Hematopoietic multipotent progenitor cell treated with erythropoietin and hydrocortisone succinate and interleukin-3 and kit ligand, for 8 days (in vitro differentiated cells): ENCODE measurements around the gene PHACTR4.
"Not testable (repeated sequence)": the region's sequence is repeated elsewhere in the genome, so short reads cannot be mapped to it uniquely, and the experiment has no call there.

Source experiments
- DNase-seq: peaks from one replicate; pipeline ENCODE4 v3.0.0-alpha.2; 2015

Gene PHACTR4

GRCh38 chr1:28437924-28438699 is 68.6 kb downstream of the PHACTR4 start:
- peak; percentile 92 for DNase-seq

DNA sequence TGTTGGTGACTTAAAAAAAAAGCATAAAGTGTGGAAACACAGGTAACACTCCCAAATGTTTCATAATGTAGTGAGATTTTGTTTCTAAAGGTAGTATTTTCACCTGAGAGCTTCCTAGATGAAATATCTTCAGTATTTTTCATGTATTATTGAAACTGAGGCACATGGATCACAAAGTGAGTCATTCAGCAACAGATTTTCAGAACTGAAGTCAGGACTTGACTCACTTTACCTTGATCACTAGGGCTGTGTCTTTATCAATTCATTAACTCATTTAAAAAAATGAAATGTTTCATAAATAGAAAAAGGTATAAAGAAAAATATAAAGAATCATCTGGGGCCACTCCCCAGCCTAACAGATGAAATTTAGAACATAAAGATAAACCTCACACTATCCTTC is 69.8 kb downstream of the PHACTR4 start:
- DNase-seq: no peak

DNA sequence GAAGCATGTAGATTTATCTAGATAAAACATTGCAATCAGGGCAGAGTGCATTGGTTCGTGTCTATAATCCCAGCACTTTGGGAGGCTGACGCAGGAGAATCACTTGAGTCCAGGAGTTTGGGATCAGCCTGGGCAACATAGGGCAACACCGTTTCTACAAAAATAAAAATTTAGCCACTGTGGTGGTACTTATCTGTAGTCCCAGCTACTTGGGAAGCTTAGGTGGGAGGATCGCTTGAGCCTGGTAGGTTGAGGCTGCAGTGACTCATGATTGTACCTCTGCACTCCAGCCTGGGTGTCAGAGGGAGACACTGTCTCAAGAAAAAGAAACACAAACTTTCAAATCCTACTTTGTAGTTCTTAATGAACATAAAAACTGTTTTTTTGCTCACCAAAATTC is 72.1 kb downstream of the PHACTR4 start:
- DNase-seq: peak; percentile 46

DNA sequence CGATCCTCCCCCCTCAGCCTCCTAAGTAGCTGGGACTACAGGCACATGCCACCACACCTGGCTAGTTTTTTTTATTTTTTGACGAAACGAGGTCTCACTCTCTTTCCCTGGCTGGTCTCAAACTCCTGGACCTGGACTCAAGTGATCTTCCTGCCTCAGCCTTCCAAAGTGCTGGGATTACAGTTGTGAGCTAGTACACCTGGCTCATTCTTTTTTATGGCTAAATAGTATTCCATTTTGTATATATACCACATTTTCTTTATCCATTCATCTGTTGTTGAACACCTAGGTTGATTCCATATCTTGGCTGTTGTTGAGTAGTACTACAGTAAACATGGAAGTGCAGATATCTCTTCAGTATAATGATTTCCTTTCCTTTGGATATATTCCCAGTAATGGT is 74.0 kb downstream of the PHACTR4 start:
- no peak for DNase-seq

GRCh38 chr1:28447679-28448078 is 78.1 kb downstream of the PHACTR4 start:
- no peak for DNase-seq

- DNase-seq: not testable (repeated sequence)
Observed at GRCh38 chr1:28448094-28448611, 78.6 kb downstream of the PHACTR4 start.

DNA sequence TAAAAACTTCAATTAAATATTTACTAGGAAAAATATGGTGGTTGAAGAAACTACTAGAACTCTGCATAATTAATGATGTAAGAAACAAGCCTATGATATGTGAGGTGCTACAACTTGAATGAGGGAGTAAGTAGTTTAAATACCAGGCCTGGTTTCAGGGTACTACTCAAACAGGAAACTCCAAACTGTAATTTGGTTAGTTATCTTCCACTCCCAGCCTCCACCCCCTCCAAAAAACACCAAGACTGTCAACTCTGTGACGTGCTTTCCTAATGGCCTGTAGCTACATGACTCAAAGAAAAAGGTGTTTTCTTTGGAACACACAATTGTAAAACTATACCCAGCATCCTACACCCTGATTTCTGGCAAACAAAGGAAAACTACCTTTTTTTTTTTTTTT is 80.4 kb downstream of the PHACTR4 start:
- DNase-seq: peak; percentile 90

DNA sequence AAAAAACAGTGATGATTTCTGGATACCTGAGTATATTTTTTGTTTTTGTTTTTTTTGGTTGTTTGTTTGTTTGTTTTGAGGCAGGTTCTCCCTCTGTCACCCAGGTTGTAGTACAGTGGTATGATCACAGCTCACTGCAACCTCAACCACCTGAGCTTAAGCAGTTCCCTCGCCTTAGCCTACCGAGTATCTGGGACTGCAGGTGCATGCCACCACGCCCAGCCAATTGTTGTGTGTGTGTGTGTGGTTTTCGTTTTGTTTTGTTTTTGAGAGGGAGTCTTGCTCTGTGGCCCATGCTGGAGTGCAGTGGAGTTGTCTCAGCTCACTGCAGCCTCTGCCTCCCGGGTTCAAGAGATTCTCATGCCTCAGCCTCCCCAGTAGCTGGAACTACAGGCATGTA is 81.0 kb downstream of the PHACTR4 start:
- no peak for DNase-seq

GRCh38 chr1:28451011-28451410 is 81.5 kb downstream of the PHACTR4 start:
- no peak for DNase-seq

- DNase-seq: peak; percentile 43
Observed at GRCh38 chr1:28456078-28456477, 86.5 kb downstream of the PHACTR4 start.

DNA sequence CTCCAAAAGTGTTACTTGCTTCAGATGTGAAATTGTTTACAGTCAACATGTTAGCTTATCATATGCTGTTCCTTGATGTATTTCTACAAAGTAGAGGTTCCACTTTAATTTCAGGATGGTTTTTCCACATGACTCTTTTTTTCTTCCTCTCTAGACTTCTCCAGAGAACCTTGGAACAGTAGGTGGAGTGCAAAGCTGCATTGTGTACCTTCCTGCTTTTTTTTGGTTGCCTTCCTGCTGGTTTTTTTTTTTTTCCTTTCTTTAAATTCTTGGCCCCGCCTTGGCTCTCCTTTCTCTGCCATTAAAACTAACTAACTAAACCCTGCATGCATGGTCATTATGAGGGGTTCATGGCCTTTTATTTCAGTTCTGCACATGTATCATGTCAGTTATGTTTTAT is 88.1 kb downstream of the PHACTR4 start:
- no peak for DNase-seq

DNA sequence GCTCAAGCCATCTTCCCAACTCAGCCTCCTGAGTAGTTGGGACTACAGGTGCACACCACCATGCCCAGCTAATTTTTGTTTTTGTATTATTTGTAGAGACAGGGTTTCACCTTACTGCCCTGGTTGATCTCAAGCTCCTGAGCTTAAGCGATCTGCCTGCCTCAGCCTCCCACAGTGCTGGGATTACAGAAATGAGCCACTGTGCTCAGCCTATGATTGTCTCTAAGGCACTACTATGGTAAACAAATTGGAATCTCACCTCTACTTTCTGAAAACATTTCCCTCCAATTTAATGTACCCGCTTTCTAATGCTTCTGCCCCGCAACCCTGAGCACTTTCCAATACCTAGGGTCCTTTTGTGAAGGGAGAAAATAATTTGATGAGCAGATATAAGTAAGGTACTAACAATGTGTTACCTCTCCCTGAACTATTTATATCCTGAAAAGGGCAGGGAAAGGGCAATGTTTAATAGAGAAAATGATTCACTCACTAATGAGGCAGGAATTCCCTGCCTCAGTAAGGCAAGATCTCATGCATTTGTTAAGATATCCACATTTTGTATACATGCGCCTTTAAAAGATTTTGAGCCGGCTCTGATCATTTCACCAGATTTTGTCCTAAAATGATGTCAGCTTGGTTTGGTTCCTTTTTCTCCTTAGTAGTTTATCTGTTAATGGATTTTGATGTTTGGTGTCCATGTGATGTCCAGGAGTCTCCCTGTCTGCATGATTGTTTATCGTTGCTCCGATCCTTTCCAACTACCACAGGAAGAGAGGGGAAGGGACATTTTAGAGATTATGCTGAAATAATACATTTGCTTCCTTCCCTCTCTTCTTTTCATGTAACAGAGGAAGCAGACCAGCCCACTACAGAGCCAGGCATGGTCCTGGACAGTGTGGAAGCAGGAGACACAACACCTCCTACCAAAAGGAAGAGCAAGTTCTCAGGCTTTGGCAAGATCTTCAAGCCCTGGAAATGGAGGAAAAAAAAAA is 89.0 kb downstream of the PHACTR4 start:
- DNase-seq: no peak

- DNase-seq: no peak
Observed at GRCh38 chr1:28466226-28466778, 96.8 kb downstream of the PHACTR4 start.

DNA sequence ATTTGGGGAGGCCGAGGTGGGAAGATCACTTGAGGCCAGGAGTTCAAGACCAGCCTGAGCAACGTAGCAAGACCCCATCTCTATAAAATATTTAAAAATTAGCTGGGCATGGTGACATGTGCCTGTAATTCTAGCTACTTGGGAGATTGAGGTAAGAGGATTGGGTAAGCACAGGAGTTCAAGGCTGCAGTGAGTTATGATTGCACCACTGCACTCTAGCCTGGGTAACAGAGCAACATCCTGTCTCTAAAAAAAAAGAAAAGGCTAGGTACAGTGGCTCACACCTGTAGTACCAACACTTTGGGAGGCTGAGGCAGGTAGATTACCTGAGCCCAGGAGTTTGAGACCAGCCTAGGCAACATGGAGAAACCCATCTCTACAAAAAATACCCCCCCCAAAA is 100.6 kb downstream of the PHACTR4 start:
- DNase-seq: no peak

GRCh38 chr1:28479497-28479896 is 110.0 kb downstream of the PHACTR4 start:
- not testable (repeated sequence) for DNase-seq

DNA sequence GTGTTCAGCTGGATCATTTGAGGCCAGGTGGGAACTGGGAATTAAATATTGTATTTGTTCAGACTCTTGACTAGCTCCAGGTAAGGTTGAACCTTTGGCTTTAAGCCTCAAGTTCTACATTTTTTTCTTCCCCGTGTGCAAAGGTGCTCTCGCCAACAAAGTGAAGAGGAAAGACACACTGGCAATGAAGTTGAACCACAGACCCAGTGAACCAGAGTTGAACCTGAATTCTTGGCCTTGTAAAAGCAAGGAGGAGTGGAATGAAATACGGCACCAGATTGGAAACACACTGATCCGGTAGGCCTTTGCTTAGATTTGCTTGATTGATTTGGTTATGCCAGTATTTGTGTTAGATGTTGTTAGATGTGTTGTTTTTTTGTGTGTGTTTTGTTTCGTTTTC is 110.8 kb downstream of the PHACTR4 start:
- DNase-seq: no peak

DNA sequence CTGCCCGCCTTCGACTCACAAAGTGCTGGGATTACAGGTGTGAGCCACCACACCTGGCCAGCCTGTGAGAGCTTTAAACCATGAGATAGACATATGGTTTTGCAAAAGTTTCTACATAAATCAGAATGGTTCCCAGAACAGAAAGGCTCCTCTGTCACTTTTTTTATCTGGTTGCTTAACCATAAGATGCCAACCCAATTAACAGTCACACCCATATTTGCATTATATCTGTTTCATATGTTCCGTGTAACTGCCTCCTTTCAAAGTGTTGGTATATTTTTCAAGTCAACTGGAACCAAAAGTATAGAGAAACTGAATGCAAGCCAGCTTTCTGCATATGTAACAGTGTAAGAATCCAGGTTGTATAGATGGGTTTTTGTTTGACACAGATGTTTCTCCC is 112.6 kb downstream of the PHACTR4 start:
- no peak for DNase-seq

DNA sequence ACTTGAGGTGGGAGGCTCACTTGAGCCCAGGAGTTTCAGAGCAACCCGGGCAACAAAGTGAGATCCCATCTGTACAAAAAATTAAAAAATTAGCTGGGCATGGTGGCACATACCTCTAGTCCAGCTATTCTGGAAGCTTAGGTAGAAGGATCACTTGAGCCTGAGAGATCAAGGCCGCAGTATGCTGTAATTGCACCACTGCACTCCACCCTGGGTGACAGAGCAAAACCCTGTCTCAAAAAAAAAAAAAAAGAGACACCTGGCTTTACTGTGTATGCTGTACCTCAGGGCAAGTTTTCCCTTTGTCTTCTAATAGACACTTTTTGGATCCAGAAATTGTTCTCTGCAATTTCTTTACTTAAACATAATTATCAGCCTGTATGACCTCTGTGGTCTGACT is 113.2 kb downstream of the PHACTR4 start:
- no peak for DNase-seq

DNA sequence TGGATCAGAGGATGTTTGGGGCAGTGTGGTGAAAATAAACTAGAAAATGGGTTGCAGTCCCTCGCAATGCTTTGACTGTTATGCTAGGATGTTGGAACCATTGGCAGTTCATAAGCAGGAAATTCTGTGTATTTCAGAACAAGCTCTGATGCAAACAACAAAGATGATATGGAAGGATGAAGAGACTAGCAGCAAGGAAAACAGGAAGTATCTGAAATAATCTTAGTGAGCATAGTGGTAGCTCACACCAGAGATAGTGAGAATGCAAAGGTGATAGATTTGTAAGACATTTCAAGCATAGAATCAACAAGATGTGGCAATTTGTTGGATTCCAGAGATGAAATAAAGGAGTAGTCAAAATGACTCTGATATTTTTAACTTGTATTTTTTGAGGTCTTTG is 125.2 kb downstream of the PHACTR4 start:
- no peak for DNase-seq

DNA sequence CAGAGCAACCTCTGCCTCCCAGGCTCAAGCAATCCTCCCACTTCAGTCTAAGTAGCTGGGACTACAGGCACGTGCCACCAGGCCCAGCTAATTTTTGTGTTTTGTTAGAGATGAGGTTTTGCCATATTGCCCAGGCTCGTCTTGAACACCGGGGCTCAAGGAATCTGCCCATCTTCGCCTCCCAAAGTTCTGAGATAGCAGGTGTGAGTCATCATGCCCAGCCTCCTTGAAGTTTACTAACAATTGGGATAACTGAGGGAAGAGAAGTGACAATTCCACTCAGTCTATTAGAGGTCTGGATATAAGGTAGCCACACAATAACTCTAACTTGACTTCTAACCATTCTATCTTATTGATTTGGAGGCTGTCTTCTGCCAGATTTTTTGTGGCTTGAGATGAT is 130.0 kb downstream of the PHACTR4 start:
- DNase-seq: no peak

DNA sequence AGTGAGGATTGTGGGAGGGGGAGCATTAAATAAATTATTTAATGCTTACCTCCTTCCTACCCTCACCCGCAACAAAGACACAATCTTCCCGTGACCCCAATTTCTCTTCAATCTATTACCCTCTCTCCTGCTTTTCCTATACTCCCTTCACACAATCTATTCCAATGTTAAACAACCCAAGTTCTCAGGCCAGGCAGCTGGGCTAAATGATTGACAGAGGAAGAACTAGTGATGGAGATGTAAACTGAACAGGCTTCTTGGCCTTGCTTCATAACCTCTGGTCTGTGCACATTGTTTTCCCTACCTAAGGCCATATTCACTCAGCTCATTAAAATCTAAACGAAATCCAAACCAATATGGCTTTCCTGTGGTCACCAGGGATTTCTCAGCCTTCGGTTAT is 132.4 kb downstream of the PHACTR4 start:
- no peak for DNase-seq

DNA sequence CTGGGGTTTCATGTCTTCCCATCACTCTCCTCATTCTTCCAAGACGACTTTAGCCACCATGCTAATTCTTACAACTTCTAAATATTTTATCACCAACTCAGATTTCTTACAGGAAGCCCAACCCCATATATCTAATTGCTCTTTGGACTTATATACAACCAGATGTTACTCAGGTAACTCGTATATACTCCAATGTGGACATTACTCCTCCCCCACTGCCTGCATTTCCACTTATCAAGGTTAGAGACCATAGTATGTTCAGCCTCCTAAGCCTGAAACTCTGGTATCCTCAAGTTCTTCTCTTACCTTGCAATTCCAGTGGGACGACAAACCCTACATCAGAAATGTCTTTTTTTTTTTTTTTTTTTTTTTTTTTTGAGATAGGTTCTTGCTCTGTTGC is 133.6 kb downstream of the PHACTR4 start:
- no peak for DNase-seq

DNA sequence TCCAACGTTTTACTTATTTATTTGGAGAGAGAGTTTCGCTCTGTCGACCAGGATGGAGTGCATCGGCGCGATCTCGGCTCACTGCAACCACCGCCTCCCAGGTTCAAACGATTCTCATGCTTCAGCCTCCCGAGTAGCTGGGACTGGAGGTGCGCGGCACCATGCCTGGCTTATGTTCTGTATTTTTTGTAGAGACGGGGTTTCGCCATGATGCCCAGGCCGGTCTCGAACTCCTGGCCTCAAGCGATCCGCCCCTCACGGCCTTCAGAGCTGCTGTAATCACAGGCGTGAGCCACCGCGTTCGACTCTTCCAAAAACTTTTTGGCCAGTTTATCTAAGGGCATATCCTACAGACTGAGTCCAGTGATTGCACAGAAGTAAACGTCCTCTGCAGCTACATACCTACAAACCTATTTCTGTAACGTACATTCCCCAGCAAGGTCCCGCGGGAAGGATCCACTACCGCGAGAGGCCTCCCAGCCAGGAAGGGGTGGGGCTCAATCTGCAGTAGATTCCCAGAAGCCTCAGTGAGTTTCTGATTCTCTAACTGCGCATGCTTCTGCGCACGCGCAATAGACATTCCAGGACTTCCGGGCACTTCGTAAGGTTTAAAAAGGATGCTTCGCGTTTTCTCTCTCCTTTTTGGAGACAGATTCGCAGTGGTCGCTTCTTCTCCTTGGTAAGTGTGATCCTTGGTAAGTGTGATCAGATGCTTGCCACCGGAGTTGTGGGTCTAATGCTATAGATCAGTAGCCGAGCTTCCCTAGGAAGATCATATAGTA is 136.1 kb downstream of the PHACTR4 start, which contains the start of gene RCC1:
Gene RCC1, plus strand, starts transcription at position 638 of the 782 bp plus-strand sequence. CDS start 23,824 bp downstream, outside the sequence.
- DNase-seq: peak; percentile 99
